SK-N-DZ (cell line): Measurements from ENCODE around the gene ELMO1.

Experiments
- DNase-seq: peaks from one replicate; pipeline ENCODE4 v3.0.0-alpha.2; 2015; ENCODE audit warnings: low spot score

Gene ELMO1

GRCh38 chr7:37475646-37476045 is 27.0 kb upstream of the ELMO1 start:
- no peak for DNase-seq

GRCh38 chr7:37471619-37472018 is 23.0 kb upstream of the ELMO1 start:
- no peak for DNase-seq

DNA sequence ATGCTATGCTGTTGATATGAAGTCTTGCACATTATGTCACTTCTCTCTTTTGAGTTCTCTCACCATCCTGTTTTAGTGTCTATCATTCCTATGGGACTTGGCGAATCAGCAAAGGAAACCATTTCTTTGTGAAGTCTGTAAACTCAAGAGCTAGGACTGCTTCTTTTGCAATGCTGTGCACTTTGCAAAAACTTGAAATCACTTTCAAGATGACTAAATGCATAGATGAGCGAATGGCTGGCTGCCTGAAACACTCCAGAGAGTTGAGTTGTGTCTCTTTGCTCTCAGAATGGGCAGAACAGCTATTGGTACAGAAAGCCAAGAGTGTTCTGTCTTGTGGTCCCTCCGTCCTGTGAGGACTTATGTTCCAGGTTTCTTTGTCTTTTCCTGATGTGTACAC is 18.3 kb upstream of the ELMO1 start:
- DNase-seq: no peak

DNA sequence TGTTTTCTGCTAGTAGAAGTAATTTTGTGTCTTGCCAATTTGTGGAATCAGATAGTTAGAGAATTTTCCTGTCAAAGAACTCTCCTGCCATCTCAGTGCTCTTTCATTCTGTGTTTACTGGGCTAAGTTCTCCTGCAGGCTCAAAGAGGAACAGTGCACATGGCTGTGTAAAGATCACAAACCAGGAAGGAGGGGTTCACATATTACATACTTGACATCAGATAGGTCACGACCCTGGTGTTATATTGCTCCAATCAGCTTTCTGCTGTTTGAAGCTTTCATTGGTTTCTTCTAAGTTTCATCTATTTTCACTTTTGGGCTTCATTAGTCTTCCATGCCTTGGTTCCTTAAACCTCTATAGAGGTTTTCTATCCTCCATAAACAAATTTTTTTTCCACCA is 13.5 kb upstream of the ELMO1 start:
- no peak for DNase-seq

- no peak for DNase-seq
Measured at GRCh38 chr7:37455081-37455480, 6.4 kb upstream of the ELMO1 start.

- peak; percentile 39 for DNase-seq
Measured at GRCh38 chr7:37452346-37452745, 3.7 kb upstream of the ELMO1 start.

DNA sequence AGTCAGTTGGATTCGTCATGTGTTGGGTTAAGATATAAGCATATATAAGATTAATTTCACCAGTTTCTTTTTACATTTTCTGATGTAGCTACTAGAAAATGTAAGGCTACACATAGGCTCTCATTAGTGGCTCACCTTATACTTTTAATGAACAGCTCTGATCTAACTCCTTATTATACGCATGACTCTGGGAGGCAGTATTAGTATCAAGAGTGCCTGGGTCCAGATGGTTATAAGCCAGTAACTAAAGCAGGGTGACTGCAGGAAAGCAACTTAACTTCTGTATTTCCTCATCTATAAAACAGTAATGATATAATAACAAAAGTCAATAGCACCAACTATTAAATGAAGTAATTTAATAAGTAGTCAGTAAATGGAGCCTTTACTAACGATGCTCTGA is 1.4 kb upstream of the ELMO1 start:
- no peak for DNase-seq

GRCh38 chr7:37449621-37450020 is 957 bp upstream of the ELMO1 start:
- no peak for DNase-seq

- peak; percentile 14 for DNase-seq
Measured at GRCh38 chr7:37448011-37448635, 541 bp downstream of the ELMO1 start.

- DNase-seq: no peak
Measured at GRCh38 chr7:37446371-37446770, 2.3 kb downstream of the ELMO1 start.

DNA sequence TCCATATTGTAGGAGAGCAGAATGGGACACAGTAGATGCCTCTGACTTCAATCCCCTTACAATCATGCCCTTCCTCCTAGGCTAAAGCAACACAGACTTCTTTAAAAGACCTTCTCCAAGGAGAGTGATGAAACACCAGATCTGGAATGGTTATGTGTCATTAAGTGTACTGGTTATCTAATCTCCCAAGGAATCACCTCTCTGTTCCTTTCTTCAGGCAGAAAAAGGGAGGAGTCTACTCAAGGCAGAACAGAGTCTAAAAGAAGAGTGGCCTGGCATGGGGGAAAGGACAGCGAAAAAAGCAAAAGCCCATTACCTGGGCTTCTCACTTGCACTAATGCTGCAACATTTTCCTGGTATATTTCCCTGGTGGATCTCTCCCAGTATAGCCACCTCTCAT is 2.9 kb downstream of the ELMO1 start:
- DNase-seq: no peak

DNA sequence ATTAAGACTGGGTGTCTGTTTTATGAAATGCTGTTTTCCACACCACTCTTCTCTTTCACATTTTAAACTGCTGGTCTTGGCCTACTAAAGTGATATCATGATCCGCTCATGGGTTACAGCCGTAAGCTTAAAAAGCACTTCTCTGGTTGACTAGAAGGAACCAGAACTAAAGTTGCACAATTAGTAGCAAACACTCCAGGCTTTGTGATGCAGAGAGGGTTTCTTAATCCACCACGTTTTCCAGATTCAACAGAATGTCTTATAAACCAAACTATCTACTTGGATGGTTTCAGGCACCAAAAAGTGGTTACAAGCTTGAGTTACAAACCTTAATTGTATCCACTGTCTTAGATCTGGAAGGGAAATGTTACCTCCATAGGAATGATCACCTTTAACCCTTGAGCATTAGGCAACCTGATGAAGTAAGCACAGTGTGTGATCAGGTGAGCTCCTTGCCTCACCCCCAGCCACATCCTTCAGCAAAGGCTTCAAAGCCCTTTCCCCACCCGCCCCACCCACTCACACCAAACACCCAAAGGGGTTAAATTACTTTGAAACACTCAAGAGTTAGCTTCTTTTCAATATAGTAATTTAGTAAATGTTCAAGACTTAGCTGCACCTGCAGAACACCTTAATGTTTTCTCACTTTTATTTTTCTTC is 3.5 kb downstream of the ELMO1 start:
- no peak for DNase-seq

GRCh38 chr7:37443627-37444026 is 5.0 kb downstream of the ELMO1 start:
- no peak for DNase-seq

DNA sequence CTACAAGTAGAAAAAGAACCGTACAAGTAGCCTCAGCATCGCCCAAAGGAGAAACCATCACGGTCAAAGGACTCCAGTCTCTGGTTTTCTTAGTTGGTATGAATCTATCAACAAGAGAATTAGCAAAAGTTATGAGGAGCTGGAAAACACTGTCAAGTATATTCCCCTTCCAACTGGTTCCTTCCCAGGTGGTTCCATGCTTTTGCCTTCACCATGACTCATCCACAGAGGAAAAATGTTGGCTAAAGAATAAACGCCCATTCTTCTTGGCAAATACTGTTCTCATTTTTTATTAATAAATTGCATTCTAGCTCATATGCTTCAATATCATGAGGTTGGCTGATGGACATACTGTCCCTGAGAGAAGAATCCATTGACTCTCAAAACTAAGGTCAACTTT is 6.4 kb downstream of the ELMO1 start:
- DNase-seq: no peak

GRCh38 chr7:37441816-37442215 is 6.8 kb downstream of the ELMO1 start:
- DNase-seq: no peak

- no peak for DNase-seq
Measured at GRCh38 chr7:37441386-37441760, 7.3 kb downstream of the ELMO1 start.

- peak; percentile 58 for DNase-seq
Measured at GRCh38 chr7:37440738-37441385, 7.8 kb downstream of the ELMO1 start.

GRCh38 chr7:37439653-37440026 is 9.0 kb downstream of the ELMO1 start:
- no peak for DNase-seq

DNA sequence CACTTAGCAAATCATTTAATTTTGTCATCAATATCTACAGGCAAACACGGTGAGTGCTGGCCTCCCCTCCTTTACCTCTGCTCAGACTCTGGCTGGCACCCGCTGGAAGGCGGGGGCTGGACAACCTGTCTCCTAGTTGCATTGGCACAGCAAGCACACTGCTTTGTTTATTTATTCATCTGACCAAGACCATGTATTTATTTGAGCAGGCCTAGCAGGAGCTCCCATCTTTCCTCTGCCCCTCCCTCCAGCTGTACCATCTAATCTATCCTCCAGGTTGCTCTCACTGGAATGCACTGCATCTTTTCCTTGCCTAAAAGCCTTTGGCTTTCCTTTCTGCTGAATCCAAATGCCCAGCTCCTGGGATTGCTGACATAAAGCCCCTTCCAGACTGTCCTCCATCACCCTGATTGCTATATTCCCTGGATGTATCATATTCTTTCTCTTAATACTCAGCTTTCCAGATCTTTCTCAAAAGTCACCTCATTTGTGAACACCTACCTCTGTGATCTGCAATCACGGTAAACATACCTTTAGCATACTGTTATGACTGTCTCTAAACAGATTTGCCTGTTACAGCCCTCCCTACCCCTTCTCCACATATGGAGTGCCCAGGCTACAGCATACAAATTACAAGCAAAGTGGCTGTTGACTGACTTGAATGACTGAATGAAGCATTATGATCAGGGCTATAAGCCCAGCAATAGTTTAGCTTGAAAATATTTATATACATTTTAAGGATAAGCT is 9.6 kb downstream of the ELMO1 start:
- DNase-seq: no peak

DNA sequence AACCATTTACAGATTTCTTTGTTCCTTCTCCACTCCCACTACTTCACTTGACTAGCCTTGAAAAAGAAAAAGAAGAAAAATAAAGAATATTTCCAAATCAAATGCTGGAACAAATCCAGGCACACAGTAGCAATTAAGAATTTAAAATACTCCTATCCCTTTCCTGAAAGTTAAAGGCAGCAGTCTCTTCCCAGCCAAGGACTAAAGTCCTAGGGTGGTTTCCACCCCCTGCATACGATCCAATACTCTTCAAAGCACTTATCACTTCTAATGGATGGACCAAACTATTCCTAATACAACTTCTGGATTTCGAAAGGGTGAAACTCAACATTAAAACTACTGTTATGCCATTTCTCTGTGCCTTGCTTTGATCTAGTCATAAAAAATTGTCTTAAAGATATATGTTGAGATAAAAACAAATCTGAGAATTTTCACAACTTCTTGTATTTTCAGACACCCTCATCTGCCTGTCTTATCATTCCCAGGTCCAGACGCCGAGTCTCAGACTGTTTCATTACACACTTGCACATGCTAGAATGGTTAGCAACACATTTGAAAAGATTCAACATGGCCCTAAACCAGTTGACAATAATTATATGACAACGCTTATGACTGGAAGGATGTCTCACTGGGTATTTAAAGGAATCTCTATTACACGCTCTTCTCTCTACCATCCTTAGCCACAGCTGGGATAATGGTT is 13.4 kb downstream of the ELMO1 start:
- DNase-seq: no peak

GRCh38 chr7:37434529-37434928 is 14.1 kb downstream of the ELMO1 start:
- DNase-seq: no peak

- DNase-seq: no peak
Measured at GRCh38 chr7:37433166-37433565, 15.5 kb downstream of the ELMO1 start.
